WTC11 (cell line): Measurements from ENCODE around the gene MMP8. TPM values are rescaled to one million over a fixed set of nuclear protein-coding genes. Genes with fewer than 3 reads are reported as not detected.

ENCODE experiments used
- ATAC-seq: fragments of 200-7000 bp; cut with Tn5 transposase; 2 replicates; pipeline ENCODE4 v1.10.0; 2021; ENCODE audit warnings: mild to moderate bottlenecking, moderate library complexity
- CTCF ChIA-PET: fragments of 300-600 bp; sonication (Branson Sonifier 250); formaldehyde crosslinking; loops from one replicate; lab custom pipeline; 2021; ENCODE audit warnings: antibody characterized with exemption; lab: Charles Lee
- POLR2A ChIA-PET: fragments of 350-600 bp; sonication (Branson Sonifier 250); formaldehyde crosslinking; loops from one replicate; lab custom pipeline; 2021; ENCODE audit warnings: antibody characterized with exemption; lab: Charles Lee
- DNase-seq: peaks from one replicate; pipeline ENCODE4 v3.0.0; 2021; ENCODE audit warnings: low spot score
- H3K27ac Mint-ChIP-seq: 2 replicates; pipeline ENCODE4 v1.8.0; 2021; ENCODE audit warnings: mixed read lengths
- H3K27me3 Mint-ChIP-seq: 2 replicates; pipeline ENCODE4 v1.8.0; 2021; ENCODE audit warnings: low read depth, mild to moderate bottlenecking, moderate library complexity, mixed read lengths
- H3K36me3 Mint-ChIP-seq: 2 replicates; pipeline ENCODE4 v1.8.0; 2021; ENCODE audit warnings: mixed read lengths
- H3K4me1 Mint-ChIP-seq: 2 replicates; pipeline ENCODE4 v1.8.0; 2022; ENCODE audit warnings: mixed read lengths
- H3K4me3 Mint-ChIP-seq: 2 replicates; pipeline ENCODE4 v1.8.0; 2021; ENCODE audit warnings: mild to moderate bottlenecking, moderate library complexity, mixed read lengths
- H3K9me3 Mint-ChIP-seq: 2 replicates; pipeline ENCODE4 v1.8.0; 2021; ENCODE audit warnings: mixed read lengths
- ATF1 ChIP-seq: sonication (generic); formaldehyde crosslinking; IDR thresholded peaks from 2 replicates; pipeline ENCODE4 v1.8.1; 2023; ENCODE audit warnings: mild to moderate bottlenecking, moderate library complexity, missing genetic modification reagents
- EMX1 ChIP-seq: fragments of 250-450 bp; sonication (Bioruptor Pico); IDR thresholded peaks from 2 replicates; pipeline ENCODE4 v1.8.0; 2021; ENCODE audit warnings: mild to moderate bottlenecking
- ETV6 ChIP-seq: sonication (generic); formaldehyde crosslinking; IDR thresholded peaks from 2 replicates; pipeline ENCODE4 v1.8.1; 2022; ENCODE audit warnings: mild to moderate bottlenecking, missing genetic modification reagents
- FOXP1 ChIP-seq: sonication (generic); formaldehyde crosslinking; IDR thresholded peaks from 2 replicates; pipeline ENCODE4 v1.8.0; 2022; ENCODE audit warnings: missing genetic modification reagents, mild to moderate bottlenecking, moderate library complexity, borderline replicate concordance
- IRF2 ChIP-seq: sonication (generic); formaldehyde crosslinking; IDR thresholded peaks from 2 replicates; pipeline ENCODE4 v1.8.0; 2022; ENCODE audit warnings: low read depth, missing genetic modification reagents, borderline replicate concordance
- TCF7 ChIP-seq: sonication (generic); formaldehyde crosslinking; IDR thresholded peaks from 2 replicates; pipeline ENCODE4 v1.8.0; 2022; ENCODE audit warnings: mild to moderate bottlenecking, low read depth, missing genetic modification reagents, moderate library complexity
- ZBTB21 ChIP-seq: sonication (generic); formaldehyde crosslinking; IDR thresholded peaks from 2 replicates; pipeline ENCODE4 v1.8.1; 2023; ENCODE audit warnings: mild to moderate bottlenecking, missing genetic modification reagents, borderline replicate concordance
- ZNF263 ChIP-seq: sonication (generic); formaldehyde crosslinking; IDR thresholded peaks from 2 replicates; pipeline ENCODE4 v1.8.1; 2022; ENCODE audit warnings: low read depth, mild to moderate bottlenecking, moderate library complexity, missing genetic modification reagents
- ZNF423 ChIP-seq: fragments of 250-450 bp; sonication (Bioruptor Pico); IDR thresholded peaks from 2 replicates; pipeline ENCODE4 v2.1.2; 2022; ENCODE audit warnings: mild to moderate bottlenecking, moderate library complexity
- total RNA-seq: library from RNA; stranded (reverse); gene quantifications from 3 replicates; pipeline ENCODE4 v1.2.3, GENCODE V29; 2021
- TF ChIP-seq, protein P1 (sequence below): sonication (generic); formaldehyde crosslinking; IDR thresholded peaks from 2 replicates; pipeline ENCODE4 v1.8.1; 2023; ENCODE audit warnings: mild to moderate bottlenecking, missing genetic modification reagents
- TF ChIP-seq, protein P2 (sequence below): sonication (generic); formaldehyde crosslinking; conservative IDR thresholded peaks from 2 replicates; pipeline ENCODE4 v1.8.1; 2023; ENCODE audit warnings: mild to moderate bottlenecking, low read depth, missing genetic modification reagents, moderate library complexity
- TF ChIP-seq, protein P3 (sequence below): sonication (generic); formaldehyde crosslinking; IDR thresholded peaks from 2 replicates; pipeline ENCODE4 v1.8.0; 2022; ENCODE audit warnings: mild to moderate bottlenecking, missing genetic modification reagents
- TF ChIP-seq, protein P4 (sequence below): sonication (generic); formaldehyde crosslinking; IDR thresholded peaks from 2 replicates; pipeline ENCODE4 v1.8.0; 2023; ENCODE audit warnings: missing genetic modification reagents
- TF ChIP-seq, protein P5 (sequence below): fragments of 250-450 bp; sonication (Bioruptor Pico); IDR thresholded peaks from 2 replicates; pipeline ENCODE4 v1.9.0; 2021; ENCODE audit warnings: mild to moderate bottlenecking, borderline replicate concordance
- TF ChIP-seq, protein P6 (sequence below): fragments of 250-450 bp; sonication (Bioruptor Pico); IDR thresholded peaks from 2 replicates; pipeline ENCODE4 v1.8.0; 2021; ENCODE audit warnings: mild to moderate bottlenecking

Gene MMP8
- total RNA-seq, 1 experiment from 2014 or later = not detected

DNA sequence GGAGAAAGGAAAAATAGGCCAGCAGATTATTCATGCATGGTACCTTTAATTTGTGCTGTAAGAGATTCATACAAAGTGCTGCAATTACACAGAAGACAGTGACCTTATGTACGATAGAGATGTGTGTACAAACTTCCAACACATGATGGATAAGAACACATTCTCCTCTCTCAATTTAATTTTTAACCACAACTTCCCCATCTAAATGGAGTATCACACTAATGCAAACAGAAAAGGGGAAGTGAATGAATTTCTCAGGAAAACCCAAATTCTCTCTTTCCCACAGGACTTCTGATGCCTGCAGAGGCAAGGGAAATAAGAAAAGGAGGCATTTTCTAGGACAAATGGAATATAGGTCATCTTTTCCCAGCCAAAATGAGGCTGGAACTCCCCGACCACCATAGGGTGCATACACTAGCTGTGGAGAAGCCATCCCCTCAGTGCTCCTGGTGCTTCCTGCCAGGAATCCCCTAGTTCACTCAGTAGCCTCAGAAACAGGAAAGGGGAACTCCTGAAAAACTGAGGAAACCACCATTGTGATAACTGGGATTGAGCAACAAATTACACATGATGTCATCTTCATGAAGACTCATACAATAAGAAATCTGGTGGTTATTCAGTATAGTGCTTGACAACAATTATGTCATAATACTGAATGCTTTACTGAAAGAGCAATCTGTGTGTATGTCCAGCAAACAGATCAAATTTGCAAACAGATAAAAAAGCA, 33.2 kb upstream of the MMP8 start:
- Mint-ChIP-seq H3K27ac (no peak overlapping the region), H3K36me3 (peaks cover 5% of the 10 kb centered on the region; the same call in 1 of the 2 replicates)
- CTCF ChIA-PET = no interaction called here

DNA sequence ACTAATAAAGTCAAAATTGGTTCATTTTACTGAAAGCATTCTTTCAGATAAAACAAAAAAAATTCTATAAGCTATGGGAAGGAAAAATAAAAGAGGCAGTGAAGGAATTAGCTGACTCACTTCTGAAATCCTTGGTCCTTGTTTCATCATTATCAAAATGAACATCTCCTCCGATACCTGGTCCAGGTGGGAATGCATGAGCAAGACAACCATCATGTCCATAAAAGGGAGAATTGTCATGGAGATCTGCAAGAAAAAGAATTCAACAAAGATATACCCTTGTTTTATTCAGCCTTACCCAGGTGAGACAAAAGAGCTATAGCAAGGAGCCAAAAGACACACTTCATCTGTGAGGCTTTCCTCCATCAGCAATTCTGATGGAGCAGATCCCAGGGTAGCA, 28.5 kb upstream of the MMP8 start:
- POLR2A ChIA-PET = no interaction called here
- H3K4me3 Mint-ChIP-seq = no peak overlapping the region
- DNase-seq = no peak
- CTCF ChIA-PET = interaction anchor here (1.3 kb wide), 1 partner anchor 27 kb away, joined by 3 read pairs; the partner anchor contains the start of gene MMP10
- peaks cover 7% of the 10 kb centered on the region for H3K9me3 Mint-ChIP-seq
- H3K27me3 Mint-ChIP-seq = no peaks in the 10 kb centered on the region; the same call in 1 of the 2 replicates
- ATAC-seq = no peak
- H3K4me1 Mint-ChIP-seq = peaks cover 31% of the 10 kb centered on the region
- H3K27ac Mint-ChIP-seq = no peak overlapping the region; the same call in 1 of the 2 replicates
- TF ChIP-seq TCF7 (CRISPR knock-in tag) (no peak), ATF1 (no peak), ZNF263 (CRISPR knock-in tag) (no peak), IRF2 (CRISPR knock-in tag) (no peak)
- peaks cover 5% of the 10 kb centered on the region; the same call in 1 of the 2 replicates for H3K36me3 Mint-ChIP-seq

More for the DNA sequence above, 33.2 kb upstream of the MMP8 start:
- TF ChIP-seq FOXP1 = no peak
- TF ChIP-seq, protein P1, sequence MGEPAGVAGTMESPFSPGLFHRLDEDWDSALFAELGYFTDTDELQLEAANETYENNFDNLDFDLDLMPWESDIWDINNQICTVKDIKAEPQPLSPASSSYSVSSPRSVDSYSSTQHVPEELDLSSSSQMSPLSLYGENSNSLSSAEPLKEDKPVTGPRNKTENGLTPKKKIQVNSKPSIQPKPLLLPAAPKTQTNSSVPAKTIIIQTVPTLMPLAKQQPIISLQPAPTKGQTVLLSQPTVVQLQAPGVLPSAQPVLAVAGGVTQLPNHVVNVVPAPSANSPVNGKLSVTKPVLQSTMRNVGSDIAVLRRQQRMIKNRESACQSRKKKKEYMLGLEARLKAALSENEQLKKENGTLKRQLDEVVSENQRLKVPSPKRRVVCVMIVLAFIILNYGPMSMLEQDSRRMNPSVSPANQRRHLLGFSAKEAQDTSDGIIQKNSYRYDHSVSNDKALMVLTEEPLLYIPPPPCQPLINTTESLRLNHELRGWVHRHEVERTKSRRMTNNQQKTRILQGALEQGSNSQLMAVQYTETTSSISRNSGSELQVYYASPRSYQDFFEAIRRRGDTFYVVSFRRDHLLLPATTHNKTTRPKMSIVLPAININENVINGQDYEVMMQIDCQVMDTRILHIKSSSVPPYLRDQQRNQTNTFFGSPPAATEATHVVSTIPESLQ (CRISPR knock-in tag) = no peak
- TF ChIP-seq, protein P2, sequence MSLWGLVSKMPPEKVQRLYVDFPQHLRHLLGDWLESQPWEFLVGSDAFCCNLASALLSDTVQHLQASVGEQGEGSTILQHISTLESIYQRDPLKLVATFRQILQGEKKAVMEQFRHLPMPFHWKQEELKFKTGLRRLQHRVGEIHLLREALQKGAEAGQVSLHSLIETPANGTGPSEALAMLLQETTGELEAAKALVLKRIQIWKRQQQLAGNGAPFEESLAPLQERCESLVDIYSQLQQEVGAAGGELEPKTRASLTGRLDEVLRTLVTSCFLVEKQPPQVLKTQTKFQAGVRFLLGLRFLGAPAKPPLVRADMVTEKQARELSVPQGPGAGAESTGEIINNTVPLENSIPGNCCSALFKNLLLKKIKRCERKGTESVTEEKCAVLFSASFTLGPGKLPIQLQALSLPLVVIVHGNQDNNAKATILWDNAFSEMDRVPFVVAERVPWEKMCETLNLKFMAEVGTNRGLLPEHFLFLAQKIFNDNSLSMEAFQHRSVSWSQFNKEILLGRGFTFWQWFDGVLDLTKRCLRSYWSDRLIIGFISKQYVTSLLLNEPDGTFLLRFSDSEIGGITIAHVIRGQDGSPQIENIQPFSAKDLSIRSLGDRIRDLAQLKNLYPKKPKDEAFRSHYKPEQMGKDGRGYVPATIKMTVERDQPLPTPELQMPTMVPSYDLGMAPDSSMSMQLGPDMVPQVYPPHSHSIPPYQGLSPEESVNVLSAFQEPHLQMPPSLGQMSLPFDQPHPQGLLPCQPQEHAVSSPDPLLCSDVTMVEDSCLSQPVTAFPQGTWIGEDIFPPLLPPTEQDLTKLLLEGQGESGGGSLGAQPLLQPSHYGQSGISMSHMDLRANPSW (CRISPR knock-in tag) = no peak
- no peak for TF ChIP-seq ETV6
- TF ChIP-seq ZBTB21 (CRISPR knock-in tag) = no peak
- H3K4me1 Mint-ChIP-seq = peaks cover 18% of the 10 kb centered on the region
- no peak for ATAC-seq
- POLR2A ChIA-PET = no interaction called here
- no peaks in the 10 kb centered on the region for H3K9me3 Mint-ChIP-seq
- no peaks in the 10 kb centered on the region; the same call in 1 of the 2 replicates for H3K27me3 Mint-ChIP-seq
- H3K4me3 Mint-ChIP-seq = no peak overlapping the region
- DNase-seq = no peak

DNA sequence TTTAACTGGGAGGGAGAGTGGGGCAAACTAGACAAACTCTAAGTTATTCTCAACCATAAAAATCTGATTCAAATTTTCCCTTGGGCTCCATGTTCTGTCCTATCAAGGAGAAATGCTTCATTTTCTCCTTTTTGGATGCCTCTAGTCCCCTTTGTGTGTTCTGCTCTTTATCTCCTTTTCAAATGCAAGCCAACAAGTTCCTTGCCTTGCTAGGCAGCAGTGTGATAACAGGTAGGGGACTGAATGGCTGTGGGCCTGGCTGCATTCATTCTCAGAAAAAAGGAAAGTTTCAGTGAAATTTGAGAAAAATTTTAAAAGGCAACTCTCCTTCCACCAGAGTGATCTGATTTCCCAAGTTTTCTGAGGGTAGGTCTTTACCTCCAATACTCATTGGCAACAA, 26.9 kb upstream of the MMP8 start:
- POLR2A ChIA-PET = no interaction called here
- H3K27me3 Mint-ChIP-seq = no peaks in the 10 kb centered on the region; the same call in 1 of the 2 replicates
- H3K4me1 Mint-ChIP-seq = peaks cover 42% of the 10 kb centered on the region
- H3K4me3 Mint-ChIP-seq = no peak overlapping the region
- TF ChIP-seq, protein P3, sequence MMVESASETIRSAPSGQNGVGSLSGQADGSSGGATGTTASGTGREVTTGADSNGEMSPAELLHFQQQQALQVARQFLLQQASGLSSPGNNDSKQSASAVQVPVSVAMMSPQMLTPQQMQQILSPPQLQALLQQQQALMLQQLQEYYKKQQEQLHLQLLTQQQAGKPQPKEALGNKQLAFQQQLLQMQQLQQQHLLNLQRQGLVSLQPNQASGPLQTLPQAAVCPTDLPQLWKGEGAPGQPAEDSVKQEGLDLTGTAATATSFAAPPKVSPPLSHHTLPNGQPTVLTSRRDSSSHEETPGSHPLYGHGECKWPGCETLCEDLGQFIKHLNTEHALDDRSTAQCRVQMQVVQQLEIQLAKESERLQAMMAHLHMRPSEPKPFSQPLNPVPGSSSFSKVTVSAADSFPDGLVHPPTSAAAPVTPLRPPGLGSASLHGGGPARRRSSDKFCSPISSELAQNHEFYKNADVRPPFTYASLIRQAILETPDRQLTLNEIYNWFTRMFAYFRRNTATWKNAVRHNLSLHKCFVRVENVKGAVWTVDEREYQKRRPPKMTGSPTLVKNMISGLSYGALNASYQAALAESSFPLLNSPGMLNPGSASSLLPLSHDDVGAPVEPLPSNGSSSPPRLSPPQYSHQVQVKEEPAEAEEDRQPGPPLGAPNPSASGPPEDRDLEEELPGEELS (CRISPR knock-in tag) = no peak
- TF ChIP-seq, protein P4, sequence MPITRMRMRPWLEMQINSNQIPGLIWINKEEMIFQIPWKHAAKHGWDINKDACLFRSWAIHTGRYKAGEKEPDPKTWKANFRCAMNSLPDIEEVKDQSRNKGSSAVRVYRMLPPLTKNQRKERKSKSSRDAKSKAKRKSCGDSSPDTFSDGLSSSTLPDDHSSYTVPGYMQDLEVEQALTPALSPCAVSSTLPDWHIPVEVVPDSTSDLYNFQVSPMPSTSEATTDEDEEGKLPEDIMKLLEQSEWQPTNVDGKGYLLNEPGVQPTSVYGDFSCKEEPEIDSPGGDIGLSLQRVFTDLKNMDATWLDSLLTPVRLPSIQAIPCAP (CRISPR knock-in tag) = no peak
- TF ChIP-seq ZNF423 = no peak
- TF ChIP-seq, protein P5, sequence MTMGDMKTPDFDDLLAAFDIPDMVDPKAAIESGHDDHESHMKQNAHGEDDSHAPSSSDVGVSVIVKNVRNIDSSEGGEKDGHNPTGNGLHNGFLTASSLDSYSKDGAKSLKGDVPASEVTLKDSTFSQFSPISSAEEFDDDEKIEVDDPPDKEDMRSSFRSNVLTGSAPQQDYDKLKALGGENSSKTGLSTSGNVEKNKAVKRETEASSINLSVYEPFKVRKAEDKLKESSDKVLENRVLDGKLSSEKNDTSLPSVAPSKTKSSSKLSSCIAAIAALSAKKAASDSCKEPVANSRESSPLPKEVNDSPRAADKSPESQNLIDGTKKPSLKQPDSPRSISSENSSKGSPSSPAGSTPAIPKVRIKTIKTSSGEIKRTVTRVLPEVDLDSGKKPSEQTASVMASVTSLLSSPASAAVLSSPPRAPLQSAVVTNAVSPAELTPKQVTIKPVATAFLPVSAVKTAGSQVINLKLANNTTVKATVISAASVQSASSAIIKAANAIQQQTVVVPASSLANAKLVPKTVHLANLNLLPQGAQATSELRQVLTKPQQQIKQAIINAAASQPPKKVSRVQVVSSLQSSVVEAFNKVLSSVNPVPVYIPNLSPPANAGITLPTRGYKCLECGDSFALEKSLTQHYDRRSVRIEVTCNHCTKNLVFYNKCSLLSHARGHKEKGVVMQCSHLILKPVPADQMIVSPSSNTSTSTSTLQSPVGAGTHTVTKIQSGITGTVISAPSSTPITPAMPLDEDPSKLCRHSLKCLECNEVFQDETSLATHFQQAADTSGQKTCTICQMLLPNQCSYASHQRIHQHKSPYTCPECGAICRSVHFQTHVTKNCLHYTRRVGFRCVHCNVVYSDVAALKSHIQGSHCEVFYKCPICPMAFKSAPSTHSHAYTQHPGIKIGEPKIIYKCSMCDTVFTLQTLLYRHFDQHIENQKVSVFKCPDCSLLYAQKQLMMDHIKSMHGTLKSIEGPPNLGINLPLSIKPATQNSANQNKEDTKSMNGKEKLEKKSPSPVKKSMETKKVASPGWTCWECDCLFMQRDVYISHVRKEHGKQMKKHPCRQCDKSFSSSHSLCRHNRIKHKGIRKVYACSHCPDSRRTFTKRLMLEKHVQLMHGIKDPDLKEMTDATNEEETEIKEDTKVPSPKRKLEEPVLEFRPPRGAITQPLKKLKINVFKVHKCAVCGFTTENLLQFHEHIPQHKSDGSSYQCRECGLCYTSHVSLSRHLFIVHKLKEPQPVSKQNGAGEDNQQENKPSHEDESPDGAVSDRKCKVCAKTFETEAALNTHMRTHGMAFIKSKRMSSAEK = no peak
- 0 out of 2 replicates have a peak, but pooled peaks have one; percentile 36 for TF ChIP-seq EMX1
- no peak for TF ChIP-seq ZNF263 (CRISPR knock-in tag)
- TF ChIP-seq, protein P6, sequence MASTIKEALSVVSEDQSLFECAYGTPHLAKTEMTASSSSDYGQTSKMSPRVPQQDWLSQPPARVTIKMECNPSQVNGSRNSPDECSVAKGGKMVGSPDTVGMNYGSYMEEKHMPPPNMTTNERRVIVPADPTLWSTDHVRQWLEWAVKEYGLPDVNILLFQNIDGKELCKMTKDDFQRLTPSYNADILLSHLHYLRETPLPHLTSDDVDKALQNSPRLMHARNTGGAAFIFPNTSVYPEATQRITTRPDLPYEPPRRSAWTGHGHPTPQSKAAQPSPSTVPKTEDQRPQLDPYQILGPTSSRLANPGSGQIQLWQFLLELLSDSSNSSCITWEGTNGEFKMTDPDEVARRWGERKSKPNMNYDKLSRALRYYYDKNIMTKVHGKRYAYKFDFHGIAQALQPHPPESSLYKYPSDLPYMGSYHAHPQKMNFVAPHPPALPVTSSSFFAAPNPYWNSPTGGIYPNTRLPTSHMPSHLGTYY = no peak
- 0 out of 2 replicates have a peak overlapping the region, but pooled peaks have one; percentile 30 for H3K27ac Mint-ChIP-seq
- no peak for DNase-seq
- CTCF ChIA-PET = interaction anchor here (1.3 kb wide), 1 partner anchor 29 kb away, joined by 3 read pairs; the partner anchor contains the start of gene MMP10
- peaks cover 15% of the 10 kb centered on the region for H3K9me3 Mint-ChIP-seq
- peak; percentile 85 for ATAC-seq
- peaks cover 7% of the 10 kb centered on the region for H3K36me3 Mint-ChIP-seq
